ENCODE measurements around the gene CNIH4. TPM values are rescaled to one million over a fixed set of nuclear protein-coding genes. Genes with fewer than 3 reads are reported as not detected.

CNIH4 gene
- polyA plus RNA-seq, 1 donor from 2014 or later = 53.2 TPM

DNA sequence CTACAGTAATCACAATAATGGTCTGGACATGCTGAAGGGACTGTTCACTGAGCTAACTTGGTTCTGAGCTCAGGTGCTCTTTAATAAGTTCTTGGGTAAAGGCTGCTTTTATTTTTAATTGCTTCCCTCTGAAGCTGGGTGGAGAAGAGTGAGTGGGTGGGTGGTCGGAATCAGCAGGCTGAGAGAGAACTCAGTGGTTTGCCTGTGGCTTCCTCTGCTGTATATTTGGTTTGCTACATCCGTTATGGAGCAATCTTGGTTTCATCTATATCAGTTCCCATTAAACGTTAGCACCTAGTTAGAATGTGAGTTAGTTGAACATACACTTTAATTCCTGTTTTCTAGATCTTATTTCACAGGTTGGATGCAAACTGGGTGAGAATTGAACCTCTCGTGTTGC lies 23.3 kb downstream of the CNIH4 start:
- no peaks in the 10 kb centered on the region for H3K79me2 ChIP-seq (replicated peaks; ENCODE audit: insufficient read depth, low read length)
- H3K27me3 ChIP-seq (ENCODE audit: insufficient read depth, low read depth, low read length) = no peaks in the 10 kb centered on the region
- H3K27ac ChIP-seq (ENCODE audit: low read length) = no peak overlapping the region
- H3K9me2 ChIP-seq (ENCODE audit: insufficient read depth, low read length) = no peaks in the 10 kb centered on the region
- no peaks in the 10 kb centered on the region for H3F3A ChIP-seq (ENCODE audit: insufficient read depth, low read length, poor library complexity, severe bottlenecking)
- H3K4me3 ChIP-seq (ENCODE audit: low read length) = no peak overlapping the region
- H3K9me3 ChIP-seq (ENCODE audit: low read length) = no peaks in the 10 kb centered on the region
- H3K4me2 ChIP-seq (ENCODE audit: low read length) = no peak overlapping the region
- H4K20me1 ChIP-seq (ENCODE audit: insufficient read depth) = no peaks in the 10 kb centered on the region
- no peaks in the 10 kb centered on the region for H3K36me3 ChIP-seq (ENCODE audit: insufficient read depth, low read length)
- H2AFZ ChIP-seq (ENCODE audit: low read depth, low read length) = no peak overlapping the region
- H3K9ac ChIP-seq (ENCODE audit: low read length) = no peak overlapping the region
- TF ChIP-seq TAF1 (IDR thresholded peaks at IDR 0.05; ENCODE audit: low read depth) (no peak), POLR2AphosphoS5 (IDR thresholded peaks at IDR 0.05) (no peak), MXI1 (conservative IDR thresholded peaks at IDR 0.05; ENCODE audit: poor library complexity, severe bottlenecking) (no peak), EZH2 (IDR thresholded peaks at IDR 0.05; ENCODE audit: borderline replicate concordance, insufficient read depth, low read length, poor library complexity, severe bottlenecking) (no peak), SMC3 (conservative IDR thresholded peaks at IDR 0.05; ENCODE audit: poor library complexity) (no peak), EP300 (conservative IDR thresholded peaks at IDR 0.05; ENCODE audit: poor library complexity, severe bottlenecking) (no peak), RAD21 (conservative IDR thresholded peaks at IDR 0.05) (no peak)
- TF ChIP-seq, protein P1, sequence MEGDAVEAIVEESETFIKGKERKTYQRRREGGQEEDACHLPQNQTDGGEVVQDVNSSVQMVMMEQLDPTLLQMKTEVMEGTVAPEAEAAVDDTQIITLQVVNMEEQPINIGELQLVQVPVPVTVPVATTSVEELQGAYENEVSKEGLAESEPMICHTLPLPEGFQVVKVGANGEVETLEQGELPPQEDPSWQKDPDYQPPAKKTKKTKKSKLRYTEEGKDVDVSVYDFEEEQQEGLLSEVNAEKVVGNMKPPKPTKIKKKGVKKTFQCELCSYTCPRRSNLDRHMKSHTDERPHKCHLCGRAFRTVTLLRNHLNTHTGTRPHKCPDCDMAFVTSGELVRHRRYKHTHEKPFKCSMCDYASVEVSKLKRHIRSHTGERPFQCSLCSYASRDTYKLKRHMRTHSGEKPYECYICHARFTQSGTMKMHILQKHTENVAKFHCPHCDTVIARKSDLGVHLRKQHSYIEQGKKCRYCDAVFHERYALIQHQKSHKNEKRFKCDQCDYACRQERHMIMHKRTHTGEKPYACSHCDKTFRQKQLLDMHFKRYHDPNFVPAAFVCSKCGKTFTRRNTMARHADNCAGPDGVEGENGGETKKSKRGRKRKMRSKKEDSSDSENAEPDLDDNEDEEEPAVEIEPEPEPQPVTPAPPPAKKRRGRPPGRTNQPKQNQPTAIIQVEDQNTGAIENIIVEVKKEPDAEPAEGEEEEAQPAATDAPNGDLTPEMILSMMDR (IDR thresholded peaks at IDR 0.05; ENCODE audit: poor library complexity, severe bottlenecking) = no peak
- TF ChIP-seq, protein P2, sequence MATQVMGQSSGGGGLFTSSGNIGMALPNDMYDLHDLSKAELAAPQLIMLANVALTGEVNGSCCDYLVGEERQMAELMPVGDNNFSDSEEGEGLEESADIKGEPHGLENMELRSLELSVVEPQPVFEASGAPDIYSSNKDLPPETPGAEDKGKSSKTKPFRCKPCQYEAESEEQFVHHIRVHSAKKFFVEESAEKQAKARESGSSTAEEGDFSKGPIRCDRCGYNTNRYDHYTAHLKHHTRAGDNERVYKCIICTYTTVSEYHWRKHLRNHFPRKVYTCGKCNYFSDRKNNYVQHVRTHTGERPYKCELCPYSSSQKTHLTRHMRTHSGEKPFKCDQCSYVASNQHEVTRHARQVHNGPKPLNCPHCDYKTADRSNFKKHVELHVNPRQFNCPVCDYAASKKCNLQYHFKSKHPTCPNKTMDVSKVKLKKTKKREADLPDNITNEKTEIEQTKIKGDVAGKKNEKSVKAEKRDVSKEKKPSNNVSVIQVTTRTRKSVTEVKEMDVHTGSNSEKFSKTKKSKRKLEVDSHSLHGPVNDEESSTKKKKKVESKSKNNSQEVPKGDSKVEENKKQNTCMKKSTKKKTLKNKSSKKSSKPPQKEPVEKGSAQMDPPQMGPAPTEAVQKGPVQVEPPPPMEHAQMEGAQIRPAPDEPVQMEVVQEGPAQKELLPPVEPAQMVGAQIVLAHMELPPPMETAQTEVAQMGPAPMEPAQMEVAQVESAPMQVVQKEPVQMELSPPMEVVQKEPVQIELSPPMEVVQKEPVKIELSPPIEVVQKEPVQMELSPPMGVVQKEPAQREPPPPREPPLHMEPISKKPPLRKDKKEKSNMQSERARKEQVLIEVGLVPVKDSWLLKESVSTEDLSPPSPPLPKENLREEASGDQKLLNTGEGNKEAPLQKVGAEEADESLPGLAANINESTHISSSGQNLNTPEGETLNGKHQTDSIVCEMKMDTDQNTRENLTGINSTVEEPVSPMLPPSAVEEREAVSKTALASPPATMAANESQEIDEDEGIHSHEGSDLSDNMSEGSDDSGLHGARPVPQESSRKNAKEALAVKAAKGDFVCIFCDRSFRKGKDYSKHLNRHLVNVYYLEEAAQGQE (IDR thresholded peaks at IDR 0.05; ENCODE audit: borderline replicate concordance) = no peak

- Histone ChIP-seq H3K27me3 (ENCODE audit: insufficient read depth, low read depth, low read length) (no peaks in the 10 kb centered on the region), H3K27ac (ENCODE audit: low read length) (no peak overlapping the region), H3K4me2 (ENCODE audit: low read length) (no peak overlapping the region), H3K36me3 (ENCODE audit: insufficient read depth, low read length) (no peaks in the 10 kb centered on the region), H3K79me2 (replicated peaks; ENCODE audit: insufficient read depth, low read length) (no peaks in the 10 kb centered on the region), H4K20me1 (ENCODE audit: insufficient read depth) (no peaks in the 10 kb centered on the region), H3F3A (ENCODE audit: insufficient read depth, low read length, poor library complexity, severe bottlenecking) (no peaks in the 10 kb centered on the region), H3K4me3 (ENCODE audit: low read length) (no peak overlapping the region), H2AFZ (ENCODE audit: low read depth, low read length) (no peak overlapping the region), H3K9me3 (ENCODE audit: low read length) (no peaks in the 10 kb centered on the region), H3K9ac (ENCODE audit: low read length) (no peak overlapping the region), H3K9me2 (ENCODE audit: insufficient read depth, low read length) (no peaks in the 10 kb centered on the region)
- TF ChIP-seq, protein P1 (IDR thresholded peaks at IDR 0.05; ENCODE audit: poor library complexity, severe bottlenecking) = no peak
- TF ChIP-seq, protein P2 (IDR thresholded peaks at IDR 0.05; ENCODE audit: borderline replicate concordance) = no peak
- TF ChIP-seq EP300 (conservative IDR thresholded peaks at IDR 0.05; ENCODE audit: poor library complexity, severe bottlenecking) (no peak), RAD21 (conservative IDR thresholded peaks at IDR 0.05) (no peak), MXI1 (conservative IDR thresholded peaks at IDR 0.05; ENCODE audit: poor library complexity, severe bottlenecking) (no peak), TAF1 (IDR thresholded peaks at IDR 0.05; ENCODE audit: low read depth) (no peak), SMC3 (conservative IDR thresholded peaks at IDR 0.05; ENCODE audit: poor library complexity) (no peak), EZH2 (IDR thresholded peaks at IDR 0.05; ENCODE audit: borderline replicate concordance, insufficient read depth, low read length, poor library complexity, severe bottlenecking) (no peak), POLR2AphosphoS5 (IDR thresholded peaks at IDR 0.05) (no peak)
Measured at GRCh38 chr1:224381880-224382548, 25.3 kb downstream of the CNIH4 start.
